Psoas muscle (tissue), 8 donors: Measurements from ENCODE around the gene NPM3. TPM values are rescaled to one million over a fixed set of nuclear protein-coding genes. Genes with fewer than 3 reads are reported as not detected.

ENCODE experiments used
- ATAC-seq, 4 donors: fragments of 200-7000 bp; cut with Tn5 transposase; one replicate each; pipeline ENCODE4 v1.9.1; 2020; ENCODE audit warnings: moderate library complexity in 3 of 4, mild to moderate bottlenecking in 2 of 4
- DNase-seq, 2 donors: peaks; one replicate each; pipeline ENCODE4 v3.0.0-alpha.2; 2020
- H3K27ac ChIP-seq: fragments of 200-600 bp; one replicate; pipeline ENCODE4 v1.8.0; 2022
- H3K27me3 ChIP-seq, 3 donors: fragments of 200-600 bp in 1 of 3; one replicate each; pipeline versions ENCODE4 v1.6.1 to v1.8.0; 2013 to 2022; ENCODE audit warnings: low read length in 2 of 3, mild to moderate bottlenecking in 2 of 3, moderate library complexity in 1 of 3; ENCODE audit not compliant: insufficient read depth in 3 of 3
- H3K36me3 ChIP-seq, 2 donors: fragments of 200-600 bp in 1 of 2; one replicate each; pipeline versions ENCODE4 v1.6.1 to v1.8.0; 2013 to 2022; ENCODE audit warnings: low read depth in 1 of 2, mild to moderate bottlenecking in 1 of 2, moderate library complexity in 1 of 2; ENCODE audit not compliant: insufficient read depth in 1 of 2
- H3K4me1 ChIP-seq: fragments of 200-600 bp; one replicate; pipeline ENCODE4 v1.8.0; 2022
- H3K4me3 ChIP-seq: fragments of 200-600 bp; one replicate; pipeline ENCODE4 v1.8.0; 2022; ENCODE audit warnings: mild to moderate bottlenecking
- H3K9me3 ChIP-seq: fragments of 200-600 bp; one replicate; pipeline ENCODE4 v1.8.0; 2022
- CTCF ChIP-seq: fragments of 200-600 bp; IDR thresholded peaks from one replicate; pipeline ENCODE4 v1.8.0; 2022; ENCODE audit warnings: antibody characterized with exemption
- WGBS, 3 donors: extraction: QIAGEN DNeasy Blood & Tissue Kit; methylation state at CpG; one replicate each; pipeline versions ENCODE4 v1.1.6 to v1.1.7; 2013; 5-methylcytosine and 5-hydroxymethylcytosine counted together
- intact Hi-C, 2 donors: fragments of 100-400 bp; cut with DNase I; formaldehyde crosslinking; loops; one replicate each; pipeline versions ENCODE4 v1.11.0 to v1.14.2; 2022
- polyA plus RNA-seq, 3 donors: library from polyadenylated mRNA; stranded (reverse); fragments of 200-250 nt; gene quantifications; one replicate each; pipeline ENCODE4 v1.2.3, GENCODE V29; 2013
- total RNA-seq, 4 donors: library from RNA; stranded (reverse); fragmentation: NEBNext Ultra II Directional in 2 of 4; extraction: Animal tissue kit (Norgen Biotek cat#: 25700) in 2 of 4; gene quantifications; one replicate each; pipeline versions ENCODE4 v1.2.1 to v1.2.4, GENCODE V29; 2021 to 2023
- donor health status: healthy with polysubstance abuse.
- donor health status: DM: no; HTN: no; CAD: no; lungs with moderate emphysema.
- donor health status: Bipolar disorder and iron deficiency.
- donor health status: healthy.
- donor health status: DM: yes; HTN: yes; CAD: no.
- donor health status: DM: no; HTN: no; CAD: no.
- donor health status: DM: no; HTN: no; CAD: no.
- donor health status: DM: yes; HTN: yes; CAD: no.

NPM3 gene
- total and polyA plus RNA-seq, 7 donors: 12.3 to 52.6 (median 18.5) TPM

GRCh38 chr10:101768791-101769170 lies 14.5 kb downstream of the NPM3 start:
- Histone ChIP-seq H3K4me1 (no peaks in the 10 kb centered on the region), H3K27ac (no peak overlapping the region), H3K4me3 (no peak overlapping the region), H3K27me3 (peaks cover 0 to 42% (median 10%) of the 10 kb centered on the region in 3 donors), H3K9me3 (no peaks in the 10 kb centered on the region), H3K36me3 (no peaks in the 10 kb centered on the region)
- no peak for ATAC-seq
- TF ChIP-seq CTCF: no peak
- WGBS, 3 donors: 74 to 81% (median 79%) methylated on average over 8 of the region's 8 CpGs
- no peak for DNase-seq
- intact Hi-C loops: loop anchor here in 1 of 2 donors (5.0 kb wide), 1 partner anchor 156 kb away; no protein-coding TSS in a partner anchor

GRCh38 chr10:101767966-101768790 lies 15.1 kb downstream of the NPM3 start:
- no peaks in the 10 kb centered on the region for H3K9me3 ChIP-seq
- H3K4me3 ChIP-seq: no peak overlapping the region
- peaks cover 0 to 39% (median 6%) of the 10 kb centered on the region in 3 donors for H3K27me3 ChIP-seq
- no peaks in the 10 kb centered on the region for H3K36me3 ChIP-seq
- no peaks in the 10 kb centered on the region for H3K4me1 ChIP-seq
- no peak for ATAC-seq
- no peak for TF ChIP-seq CTCF
- 58 to 64% (median 61%) methylated on average over 14 of the region's 14 CpGs for WGBS, 3 donors
- intact Hi-C loops: loop anchor here in 1 of 2 donors (5.0 kb wide), 1 partner anchor 156 kb away; no protein-coding TSS in a partner anchor
- H3K27ac ChIP-seq: no peak overlapping the region
- no peak for DNase-seq

DNA sequence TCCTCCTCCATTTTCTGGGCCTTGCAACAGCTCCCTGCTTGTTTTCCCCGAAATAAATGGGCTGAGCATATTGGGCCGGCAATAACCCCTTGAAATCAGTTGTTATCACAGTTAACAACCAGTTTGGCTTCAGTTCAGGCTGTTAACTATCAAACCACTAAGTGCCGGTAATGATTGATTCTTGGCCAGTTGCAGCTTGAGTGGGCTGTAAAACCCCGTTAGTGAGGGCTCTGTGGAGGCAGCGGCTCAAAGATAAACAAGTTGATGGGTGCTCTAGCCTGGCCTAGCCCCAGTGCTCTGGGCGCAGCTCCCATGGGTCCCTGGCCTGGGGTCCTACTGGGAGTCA lies 15.7 kb downstream of the NPM3 start:
- Histone ChIP-seq H3K36me3 (no peaks in the 10 kb centered on the region), H3K4me1 (no peaks in the 10 kb centered on the region), H3K27ac (no peak overlapping the region), H3K9me3 (no peaks in the 10 kb centered on the region), H3K4me3 (no peak overlapping the region), H3K27me3 (peaks cover 0 to 33% (median 5%) of the 10 kb centered on the region in 3 donors)
- WGBS, 3 donors: 62 to 67% (median 65%) methylated on average over 6 of the region's 6 CpGs
- intact Hi-C loops: loop anchor here in 1 of 2 donors (5.0 kb wide), 1 partner anchor 155 kb away; no protein-coding TSS in a partner anchor
- ATAC-seq: no peak
- no peak for TF ChIP-seq CTCF
- DNase-seq: no peak

DNA sequence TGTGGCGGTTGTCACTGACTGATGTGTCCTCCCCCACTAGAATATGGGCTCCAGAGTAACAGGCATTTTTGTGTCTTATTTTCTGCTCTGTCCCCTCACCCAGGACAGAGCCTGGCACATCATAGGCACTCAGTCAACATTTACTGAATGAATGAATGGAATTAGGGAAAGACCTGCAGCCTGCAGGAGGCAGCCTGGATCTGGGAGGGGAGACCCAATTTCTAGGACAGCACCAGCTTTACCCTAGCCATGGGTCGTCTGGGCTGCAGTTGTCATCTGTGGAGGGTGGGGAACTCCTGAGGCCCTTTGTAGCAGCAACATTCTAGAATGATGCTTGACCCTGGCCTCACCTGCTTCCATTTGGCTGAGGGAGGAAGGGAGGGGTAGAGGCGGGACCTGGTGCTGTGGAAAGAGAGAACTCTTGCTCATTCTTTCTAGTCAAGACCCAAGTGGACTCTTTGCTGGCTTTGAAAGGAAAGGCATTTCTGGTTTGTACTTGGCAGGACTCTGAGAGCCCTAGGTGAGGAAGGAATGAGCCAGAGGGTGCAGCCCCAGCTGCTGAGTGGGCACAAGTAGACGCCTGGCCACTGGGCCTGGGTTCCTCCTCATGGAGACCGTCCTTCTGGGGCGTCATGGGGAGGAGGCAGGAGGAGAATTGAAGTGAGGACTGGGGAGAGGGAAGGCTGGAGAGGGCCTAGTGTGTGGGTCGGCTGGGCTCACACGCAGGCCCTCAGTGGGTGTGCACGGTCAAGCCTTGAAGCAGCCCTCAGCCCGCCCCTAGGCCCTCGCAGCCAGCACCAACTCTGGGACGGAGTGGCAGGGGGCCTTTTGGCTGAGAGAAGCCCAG lies 16.3 kb downstream of the NPM3 start:
- no peak for DNase-seq
- H3K27ac ChIP-seq: no peak overlapping the region
- no peaks in the 10 kb centered on the region for H3K9me3 ChIP-seq
- 63 to 76% (median 75%) methylated on average over 11 to 12 of the region's 12 CpGs for WGBS, 3 donors
- peaks cover 0 to 27% (median 5%) of the 10 kb centered on the region in 3 donors for H3K27me3 ChIP-seq
- no peak overlapping the region for H3K4me3 ChIP-seq
- no peaks in the 10 kb centered on the region for H3K36me3 ChIP-seq
- ATAC-seq: no peak
- no peak for TF ChIP-seq CTCF
- no peaks in the 10 kb centered on the region for H3K4me1 ChIP-seq
- intact Hi-C loops: loop anchor here in 1 of 2 donors (5.0 kb wide), 1 partner anchor 155 kb away; no protein-coding TSS in a partner anchor
